Neutrophil (primary cell): ENCODE data around the gene PSMG4.
"Not testable (repeated sequence)": the region's sequence is repeated elsewhere in the genome, so short reads cannot be mapped to it uniquely, and the experiment has no call there.

ENCODE experiments used
- H3K27ac ChIP-seq: fragments of 200-600 bp; sonication (generic); 2 replicates; pipeline ENCODE4 v1.5.1; 2016; ENCODE audit warnings: mild to moderate bottlenecking, moderate library complexity
- H3K27me3 ChIP-seq: fragments of 200-600 bp; sonication (generic); 2 replicates; pipeline ENCODE4 v1.6.0; 2016; ENCODE audit warnings: mild to moderate bottlenecking
- H3K36me3 ChIP-seq: fragments of 200-600 bp; sonication (generic); 2 replicates; pipeline ENCODE4 v1.5.1; 2017
- H3K4me1 ChIP-seq, 2 experiments: fragments of 200-600 bp in 1 of 2; sonication (generic) in 1 of 2; 1 replicate in 1 of 2; 2 replicates in 1 of 2; pipeline versions ENCODE4 v1.5.1 to v1.6.1; 2013 to 2016; ENCODE audit warnings: low read depth in 1 of 2, low read length in 1 of 2, mild to moderate bottlenecking in 1 of 2, moderate library complexity in 1 of 2; ENCODE audit not compliant: control insufficient read depth in 1 of 2, insufficient read depth in 1 of 2
- H3K4me3 ChIP-seq, 2 experiments: fragments of 200-600 bp in 1 of 2; sonication (generic) in 1 of 2; 1 replicate in 1 of 2; 2 replicates in 1 of 2; pipeline ENCODE4 v1.5.1; 2013 to 2016; ENCODE audit warnings: low read depth in 1 of 2, low read length in 1 of 2, mild to moderate bottlenecking in 1 of 2, moderate library complexity in 1 of 2
- H3K9me3 ChIP-seq: fragments of 200-600 bp; sonication (generic); 2 replicates; pipeline ENCODE4 v1.5.1; 2016
- CTCF ChIP-seq: fragments of 200-600 bp; sonication (generic); IDR thresholded peaks from 2 replicates; pipeline ENCODE4 v1.5.1; 2016; ENCODE audit warnings: antibody characterized with exemption

Gene PSMG4

GRCh38 chr6:3244003-3244831, 14.5 kb upstream of the PSMG4 start:
- no peak for TF ChIP-seq CTCF
- no peak overlapping the region for H3K4me3 ChIP-seq
- peaks cover 78% of the 10 kb centered on the region for H3K27me3 ChIP-seq
- H3K4me1 ChIP-seq = no peaks in the 10 kb centered on the region
- H3K9me3 ChIP-seq = no peaks in the 10 kb centered on the region
- H3K36me3 ChIP-seq = no peaks in the 10 kb centered on the region
- no peak overlapping the region for H3K27ac ChIP-seq

- H3K4me1 ChIP-seq, H3K36me3 ChIP-seq, H3K27ac ChIP-seq, H3K9me3 ChIP-seq, H3K4me3 ChIP-seq: not testable (repeated sequence)
- H3K27me3 ChIP-seq = peaks cover 79% of the 10 kb centered on the region
Measured at GRCh38 chr6:3244832-3245161, 13.9 kb upstream of the PSMG4 start.

- Histone ChIP-seq H3K4me3 (no peak overlapping the region), H3K4me1 (no peaks in the 10 kb centered on the region), H3K27ac (no peak overlapping the region), H3K9me3 (no peaks in the 10 kb centered on the region), H3K36me3 (no peaks in the 10 kb centered on the region), H3K27me3 (peaks cover 79% of the 10 kb centered on the region)
- TF ChIP-seq CTCF = no peak
Measured at GRCh38 chr6:3245216-3245615, 13.5 kb upstream of the PSMG4 start.

- H3K27me3 ChIP-seq = peaks cover 82% of the 10 kb centered on the region
- H3K4me3 ChIP-seq = no peak overlapping the region
- H3K4me1 ChIP-seq = peaks cover 4 to 7% of the 10 kb centered on the region in 2 experiments
- H3K27ac ChIP-seq = no peak overlapping the region
- H3K36me3 ChIP-seq = no peaks in the 10 kb centered on the region
- no peak for TF ChIP-seq CTCF
- no peaks in the 10 kb centered on the region for H3K9me3 ChIP-seq
Measured at GRCh38 chr6:3247255-3248146, 11.2 kb upstream of the PSMG4 start.

GRCh38 chr6:3249821-3250220, 8.9 kb upstream of the PSMG4 start:
- H3K27ac ChIP-seq = no peak overlapping the region
- peaks cover 4 to 7% of the 10 kb centered on the region in 2 experiments for H3K4me1 ChIP-seq
- H3K36me3 ChIP-seq = no peaks in the 10 kb centered on the region
- H3K9me3 ChIP-seq = no peaks in the 10 kb centered on the region
- no peak overlapping the region for H3K4me3 ChIP-seq
- H3K27me3 ChIP-seq = peaks cover 66% of the 10 kb centered on the region
- no peak for TF ChIP-seq CTCF

- no peak for TF ChIP-seq CTCF
- peaks cover 4 to 7% of the 10 kb centered on the region in 2 experiments for H3K4me1 ChIP-seq
- no peak overlapping the region for H3K4me3 ChIP-seq
Measured at GRCh38 chr6:3250231-3250675, 8.5 kb upstream of the PSMG4 start.

More at GRCh38 chr6:3250231-3250675, 8.5 kb upstream of the PSMG4 start:
- no peak overlapping the region for H3K27ac ChIP-seq
- H3K36me3 ChIP-seq = no peaks in the 10 kb centered on the region
- H3K27me3 ChIP-seq = peaks cover 67% of the 10 kb centered on the region
- no peaks in the 10 kb centered on the region for H3K9me3 ChIP-seq
